GM19455 (cell line): ENCODE data around the gene VANGL1.

Experiments used
- ATAC-seq: cut with Tn5 transposase; IDR thresholded peaks from one replicate; pipeline ENCODE4 v1.9.1; 2021; ENCODE audit not compliant: unreplicated experiment

VANGL1 gene

GRCh38 chr1:115701090-115701489 lies 59.3 kb downstream of the VANGL1 start:
- no peak for ATAC-seq

GRCh38 chr1:115702959-115703358 lies 61.2 kb downstream of the VANGL1 start:
- no peak for ATAC-seq

- no peak for ATAC-seq
Observed at GRCh38 chr1:115705085-115705951, 63.5 kb downstream of the VANGL1 start.

- ATAC-seq, result no peak
Observed at GRCh38 chr1:115705963-115706362, 64.2 kb downstream of the VANGL1 start.

GRCh38 chr1:115706587-115707425 lies 65.0 kb downstream of the VANGL1 start:
- ATAC-seq, result no peak

GRCh38 chr1:115710859-115711624 lies 69.3 kb downstream of the VANGL1 start:
- ATAC-seq, result no peak

GRCh38 chr1:115712911-115713609 lies 71.3 kb downstream of the VANGL1 start:
- ATAC-seq, result no peak

GRCh38 chr1:115713906-115714305 lies 72.1 kb downstream of the VANGL1 start:
- ATAC-seq, result no peak

GRCh38 chr1:115714572-115715141 lies 72.9 kb downstream of the VANGL1 start:
- ATAC-seq, result no peak

GRCh38 chr1:115717541-115717940 lies 75.8 kb downstream of the VANGL1 start:
- ATAC-seq, result no peak

- ATAC-seq, result no peak
Observed at GRCh38 chr1:115718011-115718754, 76.4 kb downstream of the VANGL1 start.

- no peak for ATAC-seq
Observed at GRCh38 chr1:115719285-115719684, 77.5 kb downstream of the VANGL1 start.

GRCh38 chr1:115722221-115722620 lies 80.5 kb downstream of the VANGL1 start:
- ATAC-seq, result no peak

GRCh38 chr1:115723756-115724155 lies 82.0 kb downstream of the VANGL1 start:
- ATAC-seq, result no peak

GRCh38 chr1:115725600-115725999 lies 83.8 kb downstream of the VANGL1 start:
- no peak for ATAC-seq

- ATAC-seq, result no peak
Observed at GRCh38 chr1:115726161-115726560, 84.4 kb downstream of the VANGL1 start.

- no peak for ATAC-seq
Observed at GRCh38 chr1:115726570-115726969, 84.8 kb downstream of the VANGL1 start.

GRCh38 chr1:115727706-115728249 lies 86.0 kb downstream of the VANGL1 start:
- no peak for ATAC-seq

GRCh38 chr1:115728341-115728740 lies 86.6 kb downstream of the VANGL1 start:
- ATAC-seq, result no peak
